Mononuclear cell (primary cell): ENCODE measurements around the gene LHX6. TPM values are rescaled to one million over a fixed set of nuclear protein-coding genes. Genes with fewer than 3 reads are reported as not detected.

ENCODE experiments used
- H3K27me3 ChIP-seq: 2 replicates; pipeline ENCODE4 v1.6.0; 2011; ENCODE audit warnings: low read length, control low read depth; ENCODE audit not compliant: insufficient read depth
- H3K4me1 ChIP-seq: 2 replicates; pipeline ENCODE4 v1.5.1; 2011; ENCODE audit warnings: mild to moderate bottlenecking, low read length, control low read depth; ENCODE audit not compliant: insufficient read depth
- H3K4me3 ChIP-seq: 2 replicates; pipeline ENCODE4 v1.5.1; 2011; ENCODE audit warnings: mild to moderate bottlenecking, low read length, moderate library complexity
- H3K9me3 ChIP-seq: 2 replicates; pipeline ENCODE4 v1.5.1; 2011; ENCODE audit warnings: low read depth, mild to moderate bottlenecking, control low read depth, low read length
- total RNA-seq: library from RNA; depleted of rRNA; stranded (reverse); fragments of >200 nt; gene quantifications from one replicate; pipeline ENCODE4 v1.2.3, GENCODE V29; 2012

LHX6 gene
- under 0.01 TPM for total RNA-seq

DNA sequence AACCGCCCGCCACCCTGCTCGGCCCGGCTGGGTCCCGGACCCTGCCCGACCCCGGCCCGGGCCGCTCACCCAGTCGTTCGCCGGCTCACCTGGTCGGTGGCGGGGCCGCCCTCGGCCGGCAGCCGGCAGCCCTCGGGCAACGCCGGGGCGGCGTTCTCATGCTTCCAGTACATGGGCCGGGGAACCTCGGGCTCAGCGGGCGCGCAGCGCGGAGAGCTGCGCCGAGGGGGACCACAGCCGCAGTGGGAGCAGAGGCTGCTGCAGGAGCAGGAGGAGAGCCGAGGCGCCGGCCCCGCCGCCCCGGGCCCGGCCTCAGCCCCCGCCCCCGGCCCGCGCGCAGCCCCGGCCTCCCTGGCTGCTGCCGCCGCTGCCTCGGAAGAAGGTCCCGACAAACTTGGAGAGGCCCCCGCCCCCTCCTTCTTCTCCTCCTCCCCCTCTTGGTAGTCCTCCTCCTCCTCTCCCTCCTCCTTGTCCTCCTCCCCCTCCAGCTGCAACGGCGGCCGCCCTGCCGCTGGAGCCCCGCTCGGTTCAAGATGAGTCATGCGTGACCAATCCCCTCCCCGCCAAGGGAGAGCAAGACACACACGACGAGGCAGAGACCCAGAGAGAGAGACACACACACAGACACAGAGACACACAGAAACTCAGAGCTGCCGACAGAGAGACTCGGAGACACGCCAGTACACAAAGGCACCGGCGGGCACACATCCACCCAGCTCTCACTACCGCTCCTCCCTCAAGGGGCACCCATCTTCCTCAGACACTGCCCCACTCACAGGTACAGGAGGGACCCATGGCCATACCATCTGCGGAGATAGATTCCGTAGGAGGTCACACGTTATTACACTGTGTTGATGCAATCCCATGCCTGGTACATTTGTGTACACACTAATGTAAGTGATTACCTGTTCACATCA, at the start of gene LHX6:
Gene LHX6, minus strand, starts transcription at position 390 of the 917 bp plus-strand sequence. Its CDS starts 217 bp downstream, at position 173.
- no peak within 1 kb of the TSS for H3K4me3 ChIP-seq

DNA sequence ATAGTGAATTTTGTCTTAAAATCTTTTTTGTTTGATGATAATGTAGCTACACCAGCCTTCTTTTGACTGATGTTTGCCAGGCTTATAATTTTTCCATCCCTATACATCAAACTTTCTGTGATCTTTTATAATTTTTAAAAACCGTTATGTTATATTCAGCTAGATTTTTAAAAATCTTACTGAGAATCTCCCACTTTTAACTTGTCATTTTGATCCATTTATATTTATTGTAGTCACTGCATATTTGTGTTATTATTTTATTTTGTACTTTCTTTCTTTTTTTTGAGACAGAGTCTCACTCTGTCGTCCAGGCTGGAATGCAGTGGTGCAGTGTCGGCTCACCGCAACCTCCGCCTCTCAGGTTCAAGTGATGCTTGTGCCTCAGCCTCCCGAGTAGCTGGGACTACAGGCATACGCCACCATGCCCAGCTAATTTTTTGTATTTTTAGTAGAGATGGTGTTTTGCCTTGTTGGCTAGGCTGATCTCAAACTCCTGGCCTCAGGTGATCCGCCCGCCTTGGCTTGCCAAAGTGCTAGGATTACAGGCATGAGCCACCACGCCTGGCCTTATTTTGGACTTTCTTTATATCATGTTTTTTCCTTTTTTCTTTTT, 48.6 kb upstream of the LHX6 start:
- Histone ChIP-seq H3K9me3 (peaks cover 6% of the 10 kb centered on the region), H3K4me1 (no peaks in the 10 kb centered on the region), H3K4me3 (no peak overlapping the region), H3K27me3 (no peaks in the 10 kb centered on the region)

More for the DNA sequence above, at the start of gene LHX6:
- Histone ChIP-seq H3K27me3 (peaks cover 36% of the 10 kb centered on the region), H3K4me1 (no peaks in the 10 kb centered on the region), H3K9me3 (no peaks in the 10 kb centered on the region)

DNA sequence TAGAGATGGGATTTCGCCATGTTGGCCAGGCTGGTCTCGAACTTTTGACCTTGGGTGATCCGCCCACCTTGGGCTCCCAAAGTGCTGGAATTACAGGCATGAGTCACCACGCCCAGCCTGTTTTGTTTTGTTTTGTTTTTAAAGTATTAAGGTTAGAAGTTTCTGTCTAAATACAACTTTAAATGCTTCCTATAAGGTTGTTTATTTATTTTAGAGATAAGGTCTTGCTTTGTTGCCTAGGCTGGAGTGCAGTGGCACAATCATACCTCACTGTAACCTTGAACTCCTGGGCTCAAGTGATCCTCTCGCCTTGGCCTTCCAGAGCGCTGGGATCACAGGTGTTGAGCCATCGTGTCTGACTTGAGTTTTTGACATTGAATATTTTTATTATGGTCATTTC, 47.3 kb upstream of the LHX6 start:
- Histone ChIP-seq H3K27me3 (no peaks in the 10 kb centered on the region), H3K4me1 (no peaks in the 10 kb centered on the region), H3K9me3 (peaks cover 6% of the 10 kb centered on the region), H3K4me3 (no peak overlapping the region)

DNA sequence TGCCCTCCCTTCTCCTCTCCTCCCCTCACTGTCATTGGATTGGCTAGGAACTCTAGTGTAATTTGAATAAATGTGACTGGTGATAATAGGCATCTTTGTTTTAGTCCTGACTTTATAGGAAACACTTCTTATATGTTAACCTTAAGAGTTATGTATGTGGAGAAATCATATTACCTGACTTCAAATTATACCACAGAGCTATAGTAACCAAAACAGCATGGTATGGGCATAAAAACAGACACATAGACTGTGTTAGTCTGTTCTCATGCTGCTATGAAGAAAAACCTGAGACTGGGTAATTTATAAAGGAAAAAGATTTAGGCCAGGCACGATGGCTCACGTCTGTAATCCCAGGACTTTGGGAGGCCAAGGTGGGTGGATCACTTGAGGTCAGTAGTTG, 45.3 kb upstream of the LHX6 start:
- Histone ChIP-seq H3K27me3 (no peaks in the 10 kb centered on the region), H3K9me3 (peaks cover 6% of the 10 kb centered on the region), H3K4me1 (no peaks in the 10 kb centered on the region), H3K4me3 (no peak overlapping the region)

DNA sequence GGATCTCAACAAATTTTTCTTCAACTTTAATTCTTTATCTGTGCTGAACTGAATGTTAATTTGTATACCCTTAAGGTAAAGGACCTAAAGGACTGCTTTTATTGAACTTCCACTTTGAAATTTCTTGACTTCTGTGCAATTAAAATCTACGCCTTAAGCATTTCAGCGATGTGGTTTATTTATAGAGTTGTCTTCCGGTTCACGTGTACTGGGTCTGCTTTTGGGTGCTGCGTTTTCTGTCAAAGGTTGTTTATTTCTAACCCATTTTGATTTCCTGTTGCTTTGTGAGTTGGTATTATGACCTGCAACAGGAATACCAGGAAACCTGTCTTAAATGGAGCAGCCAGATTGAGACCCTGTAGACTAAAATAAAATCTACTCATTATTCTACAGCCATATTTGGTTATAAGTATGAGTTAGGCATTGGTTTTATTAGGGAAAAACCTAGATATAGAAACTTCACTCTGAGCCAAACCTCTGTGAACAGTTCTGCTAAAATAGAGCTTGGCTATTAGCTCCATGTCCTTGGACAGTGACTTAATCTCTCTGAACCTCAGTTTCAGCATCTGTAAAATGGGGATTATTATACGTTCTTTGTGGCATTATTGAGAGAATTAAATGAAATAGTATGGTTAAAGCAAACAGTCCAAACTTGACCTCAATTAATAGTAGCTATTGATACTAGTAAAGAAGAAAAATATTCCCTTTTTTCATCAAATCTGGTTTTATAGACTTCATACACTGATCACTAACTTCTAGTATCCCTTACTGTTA, 39.5 kb upstream of the LHX6 start:
- H3K4me1 ChIP-seq: peaks cover 21% of the 10 kb centered on the region
- H3K9me3 ChIP-seq: no peaks in the 10 kb centered on the region
- no peak overlapping the region for H3K4me3 ChIP-seq

DNA sequence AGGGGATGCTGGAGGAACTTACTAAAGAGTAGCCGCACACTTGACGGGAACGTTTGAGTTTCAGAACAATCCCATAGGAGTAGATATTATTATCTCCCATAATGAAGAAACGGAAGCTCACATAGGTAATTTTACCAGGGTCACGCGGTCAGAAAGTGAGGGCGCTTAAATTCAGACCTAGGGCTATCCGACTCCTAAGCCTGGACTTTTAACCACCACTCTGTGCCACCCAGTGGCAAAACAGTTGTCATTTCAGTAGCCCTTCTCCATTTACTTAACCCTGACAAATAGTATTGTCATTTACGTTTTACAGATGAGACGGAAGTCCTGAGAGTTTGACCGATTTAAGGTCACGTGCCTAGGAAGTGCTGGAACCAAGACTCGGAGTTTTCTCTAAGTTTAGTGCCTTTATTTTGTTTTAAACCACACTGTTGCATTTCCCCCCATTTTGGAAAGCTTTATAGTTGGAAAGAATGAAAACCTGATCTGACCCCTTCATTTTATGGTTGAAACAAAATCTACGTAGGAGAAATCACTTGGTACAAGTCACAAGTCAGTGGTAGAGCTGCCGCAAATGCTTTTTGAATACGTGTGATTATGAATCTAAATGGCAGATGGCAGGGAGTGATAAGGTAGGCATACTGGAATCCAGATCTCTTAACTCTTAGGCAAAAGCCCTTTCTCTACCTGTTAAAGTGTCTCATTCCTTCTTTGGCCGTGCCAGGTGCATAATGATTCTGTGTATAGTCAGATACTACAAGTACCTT, 36.6 kb upstream of the LHX6 start:
- peak overlapping the region; percentile 81 for H3K4me3 ChIP-seq
- H3K4me1 ChIP-seq: peaks cover 30% of the 10 kb centered on the region
- H3K27me3 ChIP-seq: no peaks in the 10 kb centered on the region
- no peaks in the 10 kb centered on the region for H3K9me3 ChIP-seq

More for the DNA sequence above, 39.5 kb upstream of the LHX6 start:
- H3K27me3 ChIP-seq: no peaks in the 10 kb centered on the region

DNA sequence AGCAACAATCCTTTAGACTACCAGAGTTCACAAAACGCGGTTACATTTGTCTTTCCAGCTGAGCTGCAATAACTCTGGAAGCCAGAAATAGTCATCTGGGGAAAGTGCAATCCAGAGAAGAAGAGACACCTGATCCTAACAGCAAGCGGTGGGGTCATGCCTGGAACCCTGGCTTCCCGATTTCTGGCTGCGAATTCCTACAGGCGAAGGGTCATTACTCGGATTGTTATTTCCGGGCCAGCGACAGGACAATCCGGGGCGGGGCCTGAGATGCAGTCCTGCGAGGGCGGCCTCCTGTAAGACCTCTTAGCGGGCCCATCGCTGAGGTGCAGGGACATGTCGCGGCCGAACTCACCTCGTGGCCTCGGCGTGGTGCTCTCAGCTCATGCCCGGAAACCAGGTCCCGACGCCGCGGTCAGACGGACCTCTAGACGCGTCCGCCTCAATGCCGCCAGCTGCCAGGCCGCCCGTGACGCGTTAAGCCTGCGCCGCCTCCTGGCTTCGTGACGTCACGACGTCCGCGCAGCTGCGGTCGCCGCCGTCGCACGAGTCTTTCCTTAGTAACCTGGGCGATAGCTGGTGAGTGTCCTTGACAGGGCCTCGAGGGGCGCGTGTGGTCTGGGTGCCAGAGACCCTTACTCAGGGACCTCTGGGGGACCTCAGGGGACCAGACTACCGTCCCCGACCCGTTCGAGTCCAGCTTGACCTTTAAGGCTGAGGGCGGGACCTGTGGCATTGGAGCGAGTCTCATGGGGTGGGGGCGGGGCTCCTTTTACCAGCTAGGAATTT, 35.8 kb upstream of the LHX6 start, which contains the start of the genes MRRF and RBM18:
Gene MRRF, plus strand, starts transcription at position 523 of the 789 bp plus-strand sequence. CDS start 6,010 bp downstream, outside the sequence.
Gene RBM18, minus strand, starts transcription at position 481 of the 789 bp plus-strand sequence. CDS start 3,348 bp downstream, outside the sequence.
- peak within 1 kb of the TSS; percentile 81 for H3K4me3 ChIP-seq

DNA sequence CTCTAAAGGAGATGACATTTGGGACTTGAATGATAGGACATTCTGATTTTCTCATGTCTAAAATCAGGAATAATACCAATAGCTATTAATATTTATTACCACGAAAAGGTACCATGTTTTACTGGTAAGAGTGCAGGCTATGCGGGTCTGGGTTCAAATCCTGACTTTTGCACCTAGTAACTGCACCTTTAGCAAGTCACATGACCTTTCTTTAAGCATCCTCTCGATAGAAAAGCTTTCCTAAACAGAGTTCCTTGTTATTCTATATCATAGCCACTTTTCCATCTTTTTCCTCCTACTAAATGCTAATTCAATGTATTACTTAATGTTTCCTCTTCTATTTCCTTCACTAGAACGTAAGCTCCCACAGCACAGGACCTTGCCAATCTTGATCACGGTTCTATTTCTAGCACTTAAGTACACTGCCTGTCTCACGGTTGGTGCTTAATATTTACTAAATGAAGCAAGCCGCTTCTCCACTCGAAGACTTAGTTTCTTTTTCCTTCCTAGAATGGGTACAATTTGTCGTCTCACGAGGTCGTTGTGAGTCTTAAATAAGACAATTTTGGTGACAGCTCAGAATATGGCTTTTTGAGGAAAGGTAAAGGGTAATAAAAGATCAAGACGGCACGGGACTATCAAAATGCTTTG, 35.1 kb upstream of the LHX6 start:
- H3K9me3 ChIP-seq: no peaks in the 10 kb centered on the region
- no peaks in the 10 kb centered on the region for H3K27me3 ChIP-seq
- peaks cover 30% of the 10 kb centered on the region for H3K4me1 ChIP-seq
- H3K4me3 ChIP-seq: peak overlapping the region; percentile 81

More for the DNA sequence above, 35.8 kb upstream of the LHX6 start, which contains the start of the genes MRRF and RBM18:
- Histone ChIP-seq H3K4me1 (peaks cover 30% of the 10 kb centered on the region), H3K9me3 (no peaks in the 10 kb centered on the region), H3K27me3 (no peaks in the 10 kb centered on the region)

DNA sequence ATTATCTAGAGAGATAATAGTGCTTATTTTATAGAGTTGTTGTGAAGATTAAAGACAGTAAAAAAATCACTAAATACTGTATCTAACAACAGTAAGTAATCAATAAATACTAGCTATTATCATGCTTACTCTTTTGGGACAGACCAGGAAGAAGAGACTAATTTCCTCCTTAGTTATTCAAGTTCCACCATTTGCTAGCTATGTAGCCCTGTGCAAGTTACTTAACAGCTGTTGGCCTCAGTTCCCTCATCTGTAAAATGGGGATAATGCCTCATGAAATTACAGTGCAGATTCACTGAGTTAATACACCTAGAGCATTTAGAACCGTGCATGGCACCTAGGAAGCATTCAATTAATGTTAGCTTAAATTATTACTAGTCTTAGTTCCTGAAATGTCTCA, 33.3 kb upstream of the LHX6 start:
- Histone ChIP-seq H3K4me3 (no peak overlapping the region), H3K4me1 (peaks cover 30% of the 10 kb centered on the region), H3K27me3 (no peaks in the 10 kb centered on the region), H3K9me3 (no peaks in the 10 kb centered on the region)

DNA sequence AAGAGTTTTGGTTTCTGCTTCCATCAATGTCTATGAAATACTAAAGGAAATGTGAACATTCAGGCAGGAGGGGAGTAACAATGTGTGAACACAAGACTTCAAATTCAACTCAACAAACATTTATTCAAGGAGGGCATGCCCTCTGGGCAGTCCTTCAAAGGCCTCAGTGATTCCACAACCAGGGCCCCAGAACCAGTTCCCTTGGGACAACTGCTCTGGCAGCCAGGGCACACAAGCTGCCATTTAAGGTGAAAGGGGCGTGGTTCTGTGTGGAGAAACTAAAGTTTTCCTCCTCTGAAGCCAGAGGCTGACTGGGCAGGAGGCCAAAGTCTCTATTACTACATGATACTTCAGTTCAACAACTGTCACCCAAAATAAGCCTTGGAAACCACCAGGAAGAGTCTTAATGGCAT, 32.7 kb upstream of the LHX6 start:
- no peaks in the 10 kb centered on the region for H3K27me3 ChIP-seq

DNA sequence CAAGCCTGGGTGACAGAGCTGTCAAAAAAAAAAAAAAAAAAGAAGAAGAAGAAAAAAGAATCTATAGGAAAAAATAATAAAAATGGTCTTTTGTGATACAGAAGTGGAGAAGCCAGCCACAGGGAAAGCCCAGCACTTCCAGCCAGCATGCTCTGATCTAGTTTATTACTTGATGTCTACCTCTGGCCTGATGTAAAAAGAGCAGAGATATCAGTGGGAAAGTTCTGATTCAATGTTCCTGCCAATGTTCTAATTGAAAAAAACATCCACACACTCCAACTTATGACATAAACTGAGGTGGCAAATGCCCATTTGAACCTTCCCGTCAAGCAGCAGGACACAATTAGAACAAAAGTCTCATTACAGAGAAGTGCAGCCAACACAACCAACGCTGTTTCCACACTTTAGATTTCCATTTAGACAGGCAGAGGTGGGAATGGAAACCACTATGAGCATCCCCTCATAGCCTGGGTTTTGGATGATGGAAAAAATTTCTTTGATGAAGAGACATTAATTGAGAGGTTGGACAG, 30.2 kb upstream of the LHX6 start:
- Histone ChIP-seq H3K9me3 (no peaks in the 10 kb centered on the region), H3K4me1 (peaks cover 17% of the 10 kb centered on the region), H3K4me3 (no peak overlapping the region), H3K27me3 (no peaks in the 10 kb centered on the region)

More for the DNA sequence above, 32.7 kb upstream of the LHX6 start:
- Histone ChIP-seq H3K4me3 (no peak overlapping the region), H3K9me3 (no peaks in the 10 kb centered on the region), H3K4me1 (peaks cover 30% of the 10 kb centered on the region)

DNA sequence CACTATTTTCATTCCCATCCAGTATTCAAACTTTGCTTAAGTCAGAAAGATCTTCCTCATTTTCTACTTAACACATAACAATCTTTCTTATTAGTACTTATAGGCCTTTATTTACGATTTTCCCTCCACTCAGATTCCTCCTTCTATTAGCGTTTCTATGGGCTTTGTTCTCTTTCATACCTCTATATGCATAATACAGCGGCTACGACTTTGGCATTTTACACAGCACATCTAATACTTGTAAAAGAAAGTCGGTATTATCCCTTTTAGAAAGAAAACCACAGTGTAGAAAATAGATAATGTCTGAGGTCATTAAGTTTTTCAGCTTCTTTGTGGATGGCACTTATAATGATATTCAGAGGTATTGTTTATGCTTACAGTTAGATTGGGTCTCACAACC, 27.4 kb upstream of the LHX6 start:
- H3K9me3 ChIP-seq: no peaks in the 10 kb centered on the region
- no peaks in the 10 kb centered on the region for H3K27me3 ChIP-seq
- no peak overlapping the region for H3K4me3 ChIP-seq
- no peaks in the 10 kb centered on the region for H3K4me1 ChIP-seq

DNA sequence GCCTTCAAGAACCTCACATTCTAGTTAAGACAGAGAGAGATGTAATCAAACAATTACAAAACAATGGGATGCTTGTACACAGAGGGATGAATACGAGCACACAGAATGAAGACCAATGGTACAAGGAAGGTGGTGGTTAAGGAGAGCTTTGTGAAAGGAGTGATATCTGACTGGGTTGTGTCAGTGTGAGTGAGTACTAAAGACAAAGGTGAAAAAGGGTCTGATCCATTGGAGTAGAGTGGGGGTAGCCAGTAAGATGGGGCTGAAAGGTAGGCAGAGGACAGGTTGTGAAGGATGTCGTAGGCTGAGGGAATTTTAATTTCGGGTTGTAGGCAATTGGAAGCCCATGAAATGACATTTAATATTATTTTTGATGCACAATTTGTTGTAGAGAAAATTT, 26.0 kb upstream of the LHX6 start:
- Histone ChIP-seq H3K9me3 (no peaks in the 10 kb centered on the region), H3K27me3 (no peaks in the 10 kb centered on the region), H3K4me3 (no peak overlapping the region), H3K4me1 (no peaks in the 10 kb centered on the region)
